ENCODE measurements around the gene NT5C2. TPM values are rescaled to one million over a fixed set of nuclear protein-coding genes. Genes with fewer than 3 reads are reported as not detected.
"Not testable (repeated sequence)": the region's sequence is repeated elsewhere in the genome, so short reads cannot be mapped to it uniquely, and the experiment has no call there.

Gene NT5C2
- total and polyA plus RNA-seq, 7 donors = 37.7 to 61.5 (median 49.2) TPM

DNA sequence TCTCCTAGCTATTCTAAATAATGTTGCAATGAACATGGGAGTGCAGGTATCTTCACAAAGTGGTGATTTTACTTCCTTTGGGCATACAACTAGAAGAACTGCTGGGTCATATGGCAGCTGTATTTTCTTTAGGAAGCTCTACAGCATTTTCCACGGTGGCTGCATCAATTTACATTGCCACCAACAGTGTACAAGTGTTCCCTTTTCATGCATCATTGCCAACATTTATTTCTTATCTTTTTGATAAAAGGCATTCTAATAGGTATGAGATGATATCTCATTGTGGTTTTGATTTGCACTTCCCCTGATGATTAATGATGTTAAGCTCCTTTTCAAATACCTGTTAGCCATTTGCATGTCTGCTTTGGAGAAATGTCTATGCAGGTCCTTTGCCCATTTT is 52.6 kb downstream of the NT5C2 start:
- 75 to 78% methylated on average over 1 of the region's 1 CpG for WGBS, 2 donors
- peaks cover 0 to 27% (median 8%) of the 10 kb centered on the region in 4 donors for H3K36me3 ChIP-seq

DNA sequence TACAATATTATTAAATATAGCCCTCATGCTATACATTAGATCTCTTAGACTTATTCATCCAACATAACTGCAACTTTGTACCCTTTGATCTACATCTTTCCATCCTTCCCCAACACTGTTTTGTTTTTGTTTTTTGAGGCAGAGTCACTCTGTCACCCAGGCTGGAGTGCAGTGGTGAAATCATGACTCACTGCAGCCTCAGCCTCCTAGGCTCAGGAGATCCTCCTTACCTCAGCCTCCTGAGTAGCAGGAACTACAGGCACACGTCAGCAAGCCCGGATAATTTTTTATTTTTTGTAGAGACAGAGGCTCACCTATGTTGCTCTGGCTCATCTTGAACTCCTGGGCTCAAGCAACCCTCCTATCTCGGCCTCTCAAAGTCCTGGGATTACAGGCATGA is 53.3 kb downstream of the NT5C2 start:
- WGBS, 2 donors = 94% methylated on average over 3 of the region's 3 CpGs
- intact Hi-C loops (cut with DNase I) = no loop called here

More for the DNA sequence above, 52.6 kb downstream of the NT5C2 start:
- no peaks in the 10 kb centered on the region for H3K27me3 ChIP-seq
- no peak for TF ChIP-seq EP300 (IDR thresholded peaks at IDR 0.05)
- TF ChIP-seq POLR2AphosphoS5 (IDR thresholded peaks at IDR 0.05) = peak in 1 of 4 donors; percentile 2
- intact Hi-C loops (cut with DNase I) = no loop called here
- no peak for DNase-seq
- H3K9me3 ChIP-seq = no peaks in the 10 kb centered on the region
- peaks cover 0 to 20% (median 17%) of the 10 kb centered on the region in 4 donors for H3K4me1 ChIP-seq
- no peak overlapping the region for H3K27ac ChIP-seq
- no peak overlapping the region for H3K4me3 ChIP-seq

DNA sequence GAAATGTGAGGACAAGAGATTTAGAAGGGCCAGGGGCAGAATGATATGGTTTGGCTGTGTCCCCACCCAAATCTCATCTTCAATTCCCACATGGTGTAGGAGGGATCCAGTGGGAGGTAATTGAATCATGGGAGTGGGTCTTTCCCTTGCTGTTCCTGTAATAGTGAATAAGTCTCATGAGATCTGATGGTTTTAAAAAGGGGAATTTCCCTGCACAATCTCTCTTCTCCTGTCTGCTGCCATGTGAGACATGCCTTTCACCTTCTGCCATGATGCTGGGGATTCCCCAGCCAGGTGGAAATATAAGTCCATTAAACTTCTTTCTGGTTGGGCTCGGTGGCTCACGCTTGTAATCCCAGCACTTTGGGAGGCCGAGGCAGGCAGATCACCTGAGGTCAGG is 57.9 kb downstream of the NT5C2 start:
- H3K4me1 ChIP-seq; H3K9me3 ChIP-seq; DNase-seq; H3K27ac ChIP-seq; H3K4me3 ChIP-seq; intact Hi-C loops (cut with DNase I); H3K27me3 ChIP-seq: not testable (repeated sequence)
- peaks cover 0 to 37% (median 12%) of the 10 kb centered on the region in 4 donors for H3K36me3 ChIP-seq
- WGBS, 2 donors = 81 to 96% methylated on average over 3 of the region's 3 CpGs

More for the DNA sequence above, 53.3 kb downstream of the NT5C2 start:
- Histone ChIP-seq H3K4me1 (peaks cover 0 to 13% (median 11%) of the 10 kb centered on the region in 4 donors), H3K4me3 (no peak overlapping the region), H3K27me3 (no peaks in the 10 kb centered on the region), H3K36me3 (peaks cover 0 to 29% (median 11%) of the 10 kb centered on the region in 4 donors), H3K9me3 (no peaks in the 10 kb centered on the region), H3K27ac (no peak overlapping the region)
- no peak for TF ChIP-seq POLR2A (IDR thresholded peaks at IDR 0.05)
- DNase-seq = no peak

DNA sequence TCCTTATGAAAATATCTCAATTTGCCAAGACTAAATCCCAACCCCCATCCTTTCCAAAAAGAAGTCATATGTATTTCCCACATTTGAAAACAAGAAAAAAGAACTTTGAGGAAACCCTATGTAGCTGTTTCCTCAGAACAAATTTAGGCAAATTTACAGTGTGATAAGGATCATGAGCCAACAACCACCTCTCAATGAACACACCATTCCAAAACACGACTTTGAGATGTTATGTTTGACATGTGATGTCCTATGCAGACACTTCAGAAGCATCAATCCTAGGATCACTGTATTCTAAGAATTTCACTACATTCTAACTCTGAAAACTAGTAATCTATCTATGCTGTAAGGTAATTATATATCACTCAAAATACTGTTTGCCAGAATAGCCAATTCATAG is 62.2 kb downstream of the NT5C2 start:
- Histone ChIP-seq H3K27me3 (no peaks in the 10 kb centered on the region), H3K4me1 (peaks cover 0 to 5% (median 0%) of the 10 kb centered on the region in 4 donors), H3K27ac (no peak overlapping the region), H3K4me3 (no peak overlapping the region), H3K9me3 (no peaks in the 10 kb centered on the region), H3K36me3 (peaks cover 0 to 19% (median 6%) of the 10 kb centered on the region in 4 donors)
- intact Hi-C loops (cut with DNase I) = no loop called here
- no peak for DNase-seq
- TF ChIP-seq EP300 (IDR thresholded peaks at IDR 0.05) (no peak), POLR2A (IDR thresholded peaks at IDR 0.05) (no peak), POLR2AphosphoS5 (IDR thresholded peaks at IDR 0.05) (no peak)
- TF ChIP-seq, protein P1, sequence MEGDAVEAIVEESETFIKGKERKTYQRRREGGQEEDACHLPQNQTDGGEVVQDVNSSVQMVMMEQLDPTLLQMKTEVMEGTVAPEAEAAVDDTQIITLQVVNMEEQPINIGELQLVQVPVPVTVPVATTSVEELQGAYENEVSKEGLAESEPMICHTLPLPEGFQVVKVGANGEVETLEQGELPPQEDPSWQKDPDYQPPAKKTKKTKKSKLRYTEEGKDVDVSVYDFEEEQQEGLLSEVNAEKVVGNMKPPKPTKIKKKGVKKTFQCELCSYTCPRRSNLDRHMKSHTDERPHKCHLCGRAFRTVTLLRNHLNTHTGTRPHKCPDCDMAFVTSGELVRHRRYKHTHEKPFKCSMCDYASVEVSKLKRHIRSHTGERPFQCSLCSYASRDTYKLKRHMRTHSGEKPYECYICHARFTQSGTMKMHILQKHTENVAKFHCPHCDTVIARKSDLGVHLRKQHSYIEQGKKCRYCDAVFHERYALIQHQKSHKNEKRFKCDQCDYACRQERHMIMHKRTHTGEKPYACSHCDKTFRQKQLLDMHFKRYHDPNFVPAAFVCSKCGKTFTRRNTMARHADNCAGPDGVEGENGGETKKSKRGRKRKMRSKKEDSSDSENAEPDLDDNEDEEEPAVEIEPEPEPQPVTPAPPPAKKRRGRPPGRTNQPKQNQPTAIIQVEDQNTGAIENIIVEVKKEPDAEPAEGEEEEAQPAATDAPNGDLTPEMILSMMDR (IDR thresholded peaks at IDR 0.05) = no peak
- WGBS, 2 donors = 86 to 87% methylated on average over 1 of the region's 1 CpG

DNA sequence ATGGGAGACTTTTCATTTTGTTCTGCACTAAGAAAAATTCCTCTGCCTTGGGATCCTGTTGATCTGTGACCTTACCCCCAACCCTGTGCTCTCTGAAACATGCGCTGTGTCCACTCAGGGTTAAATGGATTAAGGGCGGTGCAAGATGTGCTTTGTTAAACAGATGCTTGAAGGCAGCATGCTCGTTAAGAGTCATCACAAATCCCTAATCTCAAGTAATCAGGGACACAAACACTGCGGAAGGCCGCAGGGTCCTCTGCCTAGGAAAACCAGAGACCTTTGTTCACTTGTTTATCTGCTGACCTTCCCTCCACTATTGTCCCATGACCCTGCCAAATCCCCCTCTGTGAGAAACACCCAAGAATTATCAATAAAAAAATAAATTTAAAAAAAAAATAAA is 62.9 kb downstream of the NT5C2 start:
- H3K4me1 ChIP-seq; H3K9me3 ChIP-seq; intact Hi-C loops (cut with DNase I); H3K27me3 ChIP-seq; DNase-seq; H3K27ac ChIP-seq; H3K4me3 ChIP-seq: not testable (repeated sequence)
- 93 to 95% methylated on average over 4 of the region's 5 CpGs for WGBS, 2 donors
- H3K36me3 ChIP-seq = peaks cover 0 to 12% (median 2%) of the 10 kb centered on the region in 4 donors

DNA sequence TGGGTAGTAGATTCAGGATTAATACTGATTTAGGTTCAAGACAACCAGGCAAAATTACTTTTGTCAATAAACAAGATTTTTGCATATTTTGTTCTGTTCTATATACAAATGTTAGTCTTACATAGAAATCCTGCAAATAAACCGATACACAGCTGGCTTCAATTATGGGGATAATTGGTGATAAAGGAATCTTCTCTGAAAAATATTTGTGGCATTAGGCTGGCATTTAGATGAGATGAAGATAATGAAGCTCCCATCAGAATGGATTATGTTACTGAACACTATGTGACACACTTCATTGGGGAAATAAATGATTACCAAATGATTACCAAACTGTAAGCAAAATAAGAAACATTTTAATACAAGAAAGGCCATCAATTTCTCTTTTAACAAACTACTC is 65.8 kb downstream of the NT5C2 start:
- Histone ChIP-seq H3K9me3 (no peaks in the 10 kb centered on the region), H3K36me3 (no peaks in the 10 kb centered on the region), H3K4me3 (no peak overlapping the region), H3K4me1 (peaks cover 0 to 17% (median 9%) of the 10 kb centered on the region in 4 donors), H3K27ac (no peak overlapping the region), H3K27me3 (no peaks in the 10 kb centered on the region)
- no peak for TF ChIP-seq POLR2AphosphoS5 (IDR thresholded peaks at IDR 0.05)
- no peak for TF ChIP-seq EP300 (IDR thresholded peaks at IDR 0.05)
- TF ChIP-seq POLR2A (IDR thresholded peaks at IDR 0.05) = no peak
- TF ChIP-seq, protein P1 (IDR thresholded peaks at IDR 0.05) = no peak
- DNase-seq = no peak
- 91 to 94% methylated on average over 1 of the region's 1 CpG for WGBS, 2 donors
- intact Hi-C loops (cut with DNase I) = no loop called here

Measured in sigmoid colon (tissue), 7 donors.